Effector memory CD4-positive, alpha-beta T cell (primary cell): ENCODE data around the gene SLC66A3.
A peak's percentile ranks its signal among the peaks of the same experiment; 100 is the strongest.

Experiments used
- DNase-seq, 3 donors: peaks; one replicate each; pipeline ENCODE4 v3.0.0-alpha.2; 2020
- H3K27ac ChIP-seq: 2 replicates; pipeline ENCODE4 v1.7.0; 2013; ENCODE audit warnings: mild to moderate bottlenecking, low read length, moderate library complexity; ENCODE audit not compliant: insufficient read depth, poor library complexity, severe bottlenecking
- H3K27me3 ChIP-seq: replicated peaks from 2 replicates; pipeline ENCODE4 v1.7.0; 2013; ENCODE audit warnings: mild to moderate bottlenecking, low read length; ENCODE audit not compliant: insufficient read depth, control insufficient read depth, poor library complexity, severe bottlenecking
- H3K36me3 ChIP-seq: 2 replicates; pipeline ENCODE4 v1.7.0; 2013; ENCODE audit warnings: mild to moderate bottlenecking, low read length, moderate library complexity; ENCODE audit not compliant: control insufficient read depth, insufficient read depth
- H3K4me1 ChIP-seq: 2 replicates; pipeline ENCODE4 v1.7.0; 2013; ENCODE audit warnings: low read length, mild to moderate bottlenecking; ENCODE audit not compliant: control insufficient read depth, insufficient read depth, poor library complexity, severe bottlenecking
- H3K4me3 ChIP-seq: 2 replicates; pipeline ENCODE4 v1.7.0; 2013; ENCODE audit warnings: low read length, low read depth, mild to moderate bottlenecking; ENCODE audit not compliant: insufficient read depth, poor library complexity, severe bottlenecking
- H3K9me3 ChIP-seq: 2 replicates; pipeline ENCODE4 v1.7.0; 2013; ENCODE audit warnings: mild to moderate bottlenecking, low read length, moderate library complexity; ENCODE audit not compliant: control insufficient read depth
- total RNA-seq, 3 donors: gene quantifications; one replicate each; lab custom pipeline; 2026; lab: John Stamatoyannopoulos, UW

SLC66A3 gene
- total RNA-seq = 19.8 to 28.9 (median 20.3) reads per million in 3 donors

- Histone ChIP-seq H3K36me3 (no peaks in the 10 kb centered on the region), H3K4me1 (peaks cover 8% of the 10 kb centered on the region), H3K9me3 (no peaks in the 10 kb centered on the region), H3K27me3 (no peaks in the 10 kb centered on the region), H3K27ac (peak within 1 kb of the TSS; percentile 60), H3K4me3 (peak within 1 kb of the TSS; percentile 73)
- DNase-seq = no peak
Observed at GRCh38 chr2:11155381-11156035, at the start of gene SLC66A3. Gene SLC66A3, plus strand, starts transcription at chr2:11155467. Its CDS starts 80 bp downstream, at chr2:11155547.

GRCh38 chr2:11109002-11109401, 46.3 kb upstream of the SLC66A3 start:
- Histone ChIP-seq H3K27me3 (no peaks in the 10 kb centered on the region), H3K27ac (no peak overlapping the region), H3K4me1 (no peaks in the 10 kb centered on the region), H3K36me3 (no peaks in the 10 kb centered on the region), H3K4me3 (no peak overlapping the region), H3K9me3 (no peaks in the 10 kb centered on the region)
- no peak for DNase-seq

GRCh38 chr2:11112870-11113428, 42.3 kb upstream of the SLC66A3 start:
- H3K27ac ChIP-seq = no peak overlapping the region
- H3K27me3 ChIP-seq = no peaks in the 10 kb centered on the region
- no peaks in the 10 kb centered on the region for H3K9me3 ChIP-seq
- DNase-seq = no peak
- H3K4me1 ChIP-seq = no peaks in the 10 kb centered on the region
- no peak overlapping the region for H3K4me3 ChIP-seq
- no peaks in the 10 kb centered on the region for H3K36me3 ChIP-seq

- H3K27me3 ChIP-seq = no peaks in the 10 kb centered on the region
- H3K4me3 ChIP-seq = no peak overlapping the region
- H3K27ac ChIP-seq = no peak overlapping the region
- no peak for DNase-seq
- no peaks in the 10 kb centered on the region for H3K4me1 ChIP-seq
- H3K36me3 ChIP-seq = no peaks in the 10 kb centered on the region
- H3K9me3 ChIP-seq = no peaks in the 10 kb centered on the region
Observed at GRCh38 chr2:11117776-11118175, 37.5 kb upstream of the SLC66A3 start.

- no peaks in the 10 kb centered on the region for H3K27me3 ChIP-seq
- H3K9me3 ChIP-seq = no peaks in the 10 kb centered on the region
- H3K36me3 ChIP-seq = no peaks in the 10 kb centered on the region
- DNase-seq = no peak
- H3K4me3 ChIP-seq = no peak overlapping the region
- no peak overlapping the region for H3K27ac ChIP-seq
- no peaks in the 10 kb centered on the region for H3K4me1 ChIP-seq
Observed at GRCh38 chr2:11118761-11119160, 36.5 kb upstream of the SLC66A3 start.

GRCh38 chr2:11121099-11121822, 34.0 kb upstream of the SLC66A3 start:
- no peak overlapping the region for H3K27ac ChIP-seq
- DNase-seq = no peak
- H3K36me3 ChIP-seq = no peaks in the 10 kb centered on the region
- H3K4me3 ChIP-seq = no peak overlapping the region
- H3K27me3 ChIP-seq = no peaks in the 10 kb centered on the region
- H3K9me3 ChIP-seq = no peaks in the 10 kb centered on the region
- H3K4me1 ChIP-seq = no peaks in the 10 kb centered on the region

- no peak for DNase-seq
- H3K4me1 ChIP-seq = no peaks in the 10 kb centered on the region
- H3K27ac ChIP-seq = no peak overlapping the region
- no peaks in the 10 kb centered on the region for H3K9me3 ChIP-seq
- no peak overlapping the region for H3K4me3 ChIP-seq
- no peaks in the 10 kb centered on the region for H3K36me3 ChIP-seq
- H3K27me3 ChIP-seq = no peaks in the 10 kb centered on the region
Observed at GRCh38 chr2:11121823-11122155, 33.5 kb upstream of the SLC66A3 start.

- Histone ChIP-seq H3K27ac (no peak overlapping the region), H3K36me3 (no peaks in the 10 kb centered on the region), H3K27me3 (no peaks in the 10 kb centered on the region), H3K9me3 (no peaks in the 10 kb centered on the region), H3K4me3 (no peak overlapping the region), H3K4me1 (no peaks in the 10 kb centered on the region)
- DNase-seq = no peak
Observed at GRCh38 chr2:11122380-11122779, 32.9 kb upstream of the SLC66A3 start.

- Histone ChIP-seq H3K27ac (no peak overlapping the region), H3K27me3 (no peaks in the 10 kb centered on the region), H3K9me3 (no peaks in the 10 kb centered on the region), H3K36me3 (no peaks in the 10 kb centered on the region), H3K4me3 (no peak overlapping the region), H3K4me1 (no peaks in the 10 kb centered on the region)
- DNase-seq = no peak
Observed at GRCh38 chr2:11123001-11123809, 32.1 kb upstream of the SLC66A3 start.
